Endodermal cell (in vitro differentiated cells): Measurements from ENCODE around the gene RREB1. TPM values are rescaled to one million over a fixed set of nuclear protein-coding genes. Genes with fewer than 3 reads are reported as not detected.

Experiments used
- DNase-seq: peaks from one replicate; pipeline ENCODE4 v3.0.0-alpha.2; 2017
- H3K27ac ChIP-seq: 2 replicates; pipeline ENCODE4 v1.5.1; 2013; ENCODE audit warnings: mild to moderate bottlenecking, low read depth, low read length, moderate library complexity
- H3K27me3 ChIP-seq: 2 replicates; pipeline ENCODE4 v1.6.1; 2013; ENCODE audit warnings: mild to moderate bottlenecking, low read length, moderate library complexity; ENCODE audit not compliant: insufficient read depth, control insufficient read depth, poor library complexity, severe bottlenecking
- H3K36me3 ChIP-seq: 2 replicates; pipeline ENCODE4 v1.7.0; 2013; ENCODE audit warnings: mild to moderate bottlenecking, low read length, moderate library complexity; ENCODE audit not compliant: control insufficient read depth, insufficient read depth
- H3K4me1 ChIP-seq: one replicate; pipeline ENCODE4 v1.7.0; 2013; ENCODE audit warnings: low read length; ENCODE audit not compliant: control insufficient read depth, insufficient read depth
- H3K4me3 ChIP-seq: 2 replicates; pipeline ENCODE4 v1.5.1; 2013; ENCODE audit warnings: mild to moderate bottlenecking, low read length, moderate library complexity
- H3K9ac ChIP-seq: 2 replicates; pipeline ENCODE4 v1.6.1; 2013; ENCODE audit warnings: mild to moderate bottlenecking, low read length, moderate library complexity; ENCODE audit not compliant: poor library complexity, severe bottlenecking; ENCODE audit errors: extremely low read depth
- H3K9me3 ChIP-seq: 2 replicates; pipeline ENCODE4 v1.6.1; 2013; ENCODE audit warnings: mild to moderate bottlenecking, low read length, moderate library complexity; ENCODE audit not compliant: control insufficient read depth
- H3K27ac Mint-ChIP-seq: 2 replicates; pipeline ENCODE4 v1.8.0; 2020; ENCODE audit warnings: mixed read lengths
- H3K27me3 Mint-ChIP-seq: 2 replicates; pipeline ENCODE4 v1.8.0; 2021; ENCODE audit warnings: mild to moderate bottlenecking, mixed read lengths; ENCODE audit not compliant: insufficient read depth
- H3K36me3 Mint-ChIP-seq: 2 replicates; pipeline ENCODE4 v1.8.0; 2020; ENCODE audit warnings: low read depth, mixed read lengths
- H3K4me1 Mint-ChIP-seq: 2 replicates; pipeline ENCODE4 v1.8.0; 2020; ENCODE audit warnings: mixed read lengths
- H3K4me3 Mint-ChIP-seq: 2 replicates; pipeline ENCODE4 v1.8.0; 2020; ENCODE audit warnings: mild to moderate bottlenecking, moderate library complexity, mixed read lengths
- H3K9me3 Mint-ChIP-seq: 2 replicates; pipeline ENCODE4 v1.8.0; 2020; ENCODE audit warnings: mild to moderate bottlenecking, mixed read lengths
- CTCF ChIP-seq: fragments of 200-600 bp; sonication (generic); conservative IDR thresholded peaks from 2 replicates; pipeline ENCODE4 v1.5.0; 2021; ENCODE audit warnings: antibody characterized with exemption, mild to moderate bottlenecking
- WGBS, 2 experiments: methylation state at CpG; one replicate each; pipeline versions ENCODE4 v1.1.5 to v1.1.7; 2013; ENCODE audit warnings: missing lambda C conversion rate in 2 of 2, mixed read lengths in 1 of 2; ENCODE audit not compliant: insufficient coverage in 1 of 2, insufficient read length in 1 of 2; 5-methylcytosine and 5-hydroxymethylcytosine counted together
- total RNA-seq, 2 donors: library from RNA; stranded (reverse); fragmentation: NEBNext Ultra II Directional in 1 of 2; extraction: Animal tissue kit (Norgen Biotek cat#: 25700) in 1 of 2; gene quantifications; 2 replicates in 1 of 2; 3 replicates in 1 of 2; pipeline ENCODE4 v1.2.1, GENCODE V29; 2021

The RREB1 gene
- total RNA-seq, 2 donors from 2014 or later, result 51.2 to 64.3 TPM

GRCh38 chr6:7088076-7088742, 19.6 kb upstream of the RREB1 start:
- TF ChIP-seq CTCF, result no peak
- Mint-ChIP-seq H3K4me3 (no peak overlapping the region), H3K27ac (no peak overlapping the region), H3K9me3 (peaks cover 3% of the 10 kb centered on the region), H3K4me1 (peaks cover 23% of the 10 kb centered on the region), H3K36me3 (no peaks in the 10 kb centered on the region), H3K27me3 (no peaks in the 10 kb centered on the region)
- no peaks in the 10 kb centered on the region for H3K36me3 ChIP-seq
- H3K4me1 ChIP-seq, result peaks cover 10% of the 10 kb centered on the region
- no peaks in the 10 kb centered on the region for H3K27me3 ChIP-seq
- no peak for DNase-seq
- no peak overlapping the region for H3K9ac ChIP-seq
- H3K4me3 ChIP-seq, result no peak overlapping the region
- 88 to 89% methylated on average over 1 to 2 of the region's 2 CpGs for WGBS, 2 experiments
- H3K27ac ChIP-seq, result no peak overlapping the region
- H3K9me3 ChIP-seq, result no peaks in the 10 kb centered on the region

GRCh38 chr6:7098993-7099392, 8.8 kb upstream of the RREB1 start:
- no peak for DNase-seq
- Mint-ChIP-seq H3K27me3 (no peaks in the 10 kb centered on the region), H3K4me1 (peaks cover 25% of the 10 kb centered on the region), H3K27ac (no peak overlapping the region), H3K4me3 (no peak overlapping the region), H3K36me3 (no peaks in the 10 kb centered on the region), H3K9me3 (no peaks in the 10 kb centered on the region)
- Histone ChIP-seq H3K9ac (no peak overlapping the region), H3K36me3 (no peaks in the 10 kb centered on the region), H3K4me3 (no peak overlapping the region), H3K27me3 (no peaks in the 10 kb centered on the region), H3K27ac (no peak overlapping the region), H3K4me1 (no peaks in the 10 kb centered on the region), H3K9me3 (no peaks in the 10 kb centered on the region)
- 80 to 84% methylated on average over 1 to 2 of the region's 2 CpGs for WGBS, 2 experiments
- TF ChIP-seq CTCF, result no peak

- Histone ChIP-seq H3K9me3 (no peaks in the 10 kb centered on the region), H3K36me3 (no peaks in the 10 kb centered on the region), H3K27ac (no peak overlapping the region), H3K4me3 (no peak overlapping the region), H3K27me3 (no peaks in the 10 kb centered on the region), H3K4me1 (no peaks in the 10 kb centered on the region), H3K9ac (no peak overlapping the region)
- DNase-seq, result no peak
- WGBS, 2 experiments, result 77 to 81% methylated on average over 2 to 3 of the region's 3 CpGs
- Mint-ChIP-seq H3K27ac (no peak overlapping the region), H3K9me3 (no peaks in the 10 kb centered on the region), H3K27me3 (no peaks in the 10 kb centered on the region), H3K36me3 (no peaks in the 10 kb centered on the region), H3K4me1 (peaks cover 25% of the 10 kb centered on the region), H3K4me3 (no peak overlapping the region)
- no peak for TF ChIP-seq CTCF
These were observed 7.5 kb upstream of the RREB1 start for GRCh38 chr6:7100072-7100752.
